ENCODE measurements around the gene AXIN1. TPM values are rescaled to one million over a fixed set of nuclear protein-coding genes. Genes with fewer than 3 reads are reported as not detected.

Gene AXIN1
- total and polyA plus RNA-seq, 9 of the 15 experiments (the other 6 are each of a cell fraction or from before 2014, with no cell fraction given): 0.42 to 58.0 (median 25.9) TPM

GRCh38 chr16:389352-389751, 36.8 kb upstream of the AXIN1 start:
- in situ Hi-C loops (cut with MboI): no loop called here
- H3K27ac ChIP-seq (ENCODE audit: extremely low read depth, low read depth, low read length): no peak overlapping the region
- CTCF ChIA-PET (ENCODE audit: low intra/inter-chr PET ratio): no interaction called here

More at GRCh38 chr16:389352-389751, 36.8 kb upstream of the AXIN1 start:
- H3K4me2 ChIP-seq (ENCODE audit: insufficient read depth, low read length): no peak overlapping the region
- FAIRE-seq: no peak
- no TSS peak for BruUV-seq (replicated peaks)
- H3K36me3 ChIP-seq (ENCODE audit: control insufficient read depth, insufficient read depth, low read length): no peaks in the 10 kb centered on the region
- H3K9ac ChIP-seq (ENCODE audit: insufficient read depth in 1 of 2, low read depth in 2 of 2, low read length in 2 of 2): peak overlapping the region in 1 of 2 experiments; percentile 86; a peak in 2 of 4 replicates
- no peak for TF ChIP-seq PHB2 (IDR thresholded peaks at IDR 0.05; ENCODE audit: low read depth)
- no peak for TF ChIP-seq ZNF778 (CRISPR knock-in tag; IDR thresholded peaks at IDR 0.05)
- TF ChIP-seq HDAC2 (IDR thresholded peaks at IDR 0.05): no peak
- TF ChIP-seq CLOCK (CRISPR knock-in tag; IDR thresholded peaks at IDR 0.05; ENCODE audit: borderline replicate concordance): no peak
- no peak for TF ChIP-seq ZNF316 (IDR thresholded peaks at IDR 0.05)
- TF ChIP-seq PHF21A (IDR thresholded peaks at IDR 0.05; ENCODE audit: borderline replicate concordance, low read depth): no peak
- TF ChIP-seq ZNF77 (CRISPR knock-in tag; IDR thresholded peaks at IDR 0.05): no peak
- no peak for TF ChIP-seq THAP12 (CRISPR knock-in tag; IDR thresholded peaks at IDR 0.05)
- no peak for TF ChIP-seq SP2 (IDR thresholded peaks at IDR 0.05; ENCODE audit: extremely low read depth, low read depth, low read length, poor library complexity, severe bottlenecking)
- TF ChIP-seq TCFL5 (CRISPR knock-in tag; conservative IDR thresholded peaks at IDR 0.05): no peak
- TF ChIP-seq ZNF507 (tag; conservative IDR thresholded peaks at IDR 0.05): no peak
- TF ChIP-seq SMARCA4 (IDR thresholded peaks at IDR 0.05): no peak
- no peaks in the 10 kb centered on the region for H3K27me3 ChIP-seq (ENCODE audit: control insufficient read depth in 2 of 2, insufficient read depth in 2 of 2, low read length in 2 of 2)
- H3K79me2 ChIP-seq (ENCODE audit: control insufficient read depth, insufficient read depth, low read length): no peaks in the 10 kb centered on the region; the same call in 2 of the 3 replicates
- H3K9me1 ChIP-seq (ENCODE audit: control insufficient read depth, insufficient read depth, low read length): no peaks in the 10 kb centered on the region
- DNase-seq (ENCODE audit: extremely low read depth in 1 of 4, low spot score in 3 of 4): no peak
- intact Hi-C loops (cut with micrococcal nuclease): no loop called here
- peaks cover 3% of the 10 kb centered on the region; the same call in 1 of the 2 replicates for H3K9me3 ChIP-seq (replicated peaks; ENCODE audit: control insufficient read depth, insufficient read depth, low read depth, low read length)
- POLR2A ChIA-PET: interaction anchor here (0.7 to 1.2 kb wide), 5 partner anchors 9 to 247 kb away, joined by 3 to 5 read pairs (median 4); partner anchors contain the start of gene METTL26
- no peak overlapping the region for H3K4me3 ChIP-seq
- peaks cover 13 to 45% of the 10 kb centered on the region in 2 experiments for H3K4me1 ChIP-seq (replicated peaks in 1 of 2; ENCODE audit: control insufficient read depth in 2 of 2, insufficient read depth in 2 of 2, low read length in 2 of 2)
- peak; percentile 14; the same call in 2 of the 3 replicates for ATAC-seq
- no peaks in the 10 kb centered on the region for H4K20me1 ChIP-seq (replicated peaks; ENCODE audit: control insufficient read depth, insufficient read depth, low read length)
- 87% methylated on average over 8 of the region's 10 CpGs for WGBS (ENCODE audit: insufficient coverage, low coverage, missing lambda C conversion rate)
- no peak overlapping the region for H2AFZ ChIP-seq (ENCODE audit: low read depth, low read length)

Data from K562 (cell line).